GM18505 (cell line): ENCODE results near the gene FRMD3.

ENCODE experiments used
- ATAC-seq: cut with Tn5 transposase; IDR thresholded peaks from one replicate; pipeline ENCODE4 v1.9.1; 2021; ENCODE audit not compliant: unreplicated experiment
- POLR2A ChIP-seq: IDR thresholded peaks from 4 replicates; pipeline ENCODE4 v1.6.1; 2011; ENCODE audit warnings: borderline replicate concordance; ENCODE audit not compliant: insufficient read depth, insufficient read length; ENCODE audit errors: extremely low read depth

Gene FRMD3

GRCh38 chr9:83285445-83286225 lies 252.6 kb downstream of the FRMD3 start:
- TF ChIP-seq POLR2A: no peak
- ATAC-seq: no peak

GRCh38 chr9:83284746-83285145 lies 253.5 kb downstream of the FRMD3 start:
- TF ChIP-seq POLR2A: no peak

GRCh38 chr9:83283528-83283927 lies 254.7 kb downstream of the FRMD3 start:
- no peak for ATAC-seq
- TF ChIP-seq POLR2A: no peak

More at GRCh38 chr9:83284746-83285145, 253.5 kb downstream of the FRMD3 start:
- ATAC-seq: no peak

- ATAC-seq: no peak
Observed at GRCh38 chr9:83281306-83282255, 256.6 kb downstream of the FRMD3 start.

GRCh38 chr9:83280790-83281189 lies 257.4 kb downstream of the FRMD3 start:
- ATAC-seq: no peak
- TF ChIP-seq POLR2A: no peak

More at GRCh38 chr9:83281306-83282255, 256.6 kb downstream of the FRMD3 start:
- no peak for TF ChIP-seq POLR2A

- no peak for ATAC-seq
- no peak for TF ChIP-seq POLR2A
Observed at GRCh38 chr9:83280268-83280667, 257.9 kb downstream of the FRMD3 start.

GRCh38 chr9:83274787-83275186 lies 263.4 kb downstream of the FRMD3 start:
- no peak for ATAC-seq
- TF ChIP-seq POLR2A: no peak

GRCh38 chr9:83271665-83272071 lies 266.5 kb downstream of the FRMD3 start:
- no peak for ATAC-seq
- TF ChIP-seq POLR2A: no peak

- no peak for ATAC-seq
- TF ChIP-seq POLR2A: no peak
Observed at GRCh38 chr9:83270116-83270515, 268.1 kb downstream of the FRMD3 start.

- ATAC-seq: no peak
- no peak for TF ChIP-seq POLR2A
Observed at GRCh38 chr9:83267741-83268140, 270.5 kb downstream of the FRMD3 start.

- no peak for ATAC-seq
- TF ChIP-seq POLR2A: no peak
Observed at GRCh38 chr9:83266666-83267496, 271.3 kb downstream of the FRMD3 start.

GRCh38 chr9:83266331-83266665 lies 271.9 kb downstream of the FRMD3 start:
- no peak for TF ChIP-seq POLR2A
- no peak for ATAC-seq

- ATAC-seq: no peak
- no peak for TF ChIP-seq POLR2A
Observed at GRCh38 chr9:83264315-83264714, 273.9 kb downstream of the FRMD3 start.
